ENCODE measurements around the gene TENM3. TPM values are rescaled to one million over a fixed set of nuclear protein-coding genes. Genes with fewer than 3 reads are reported as not detected.
"Not testable (repeated sequence)": the region's sequence is repeated elsewhere in the genome, so short reads cannot be mapped to it uniquely, and the experiment has no call there.

TENM3 gene
- total RNA-seq: not detected

GRCh38 chr4:182243204-182243603 is at the start of gene TENM3:
Gene TENM3, plus strand, starts transcription at chr4:182243402. Its CDS starts 80,619 bp downstream, at chr4:182324021.
- H3K27me3 Mint-ChIP-seq (ENCODE audit: low read depth); POLR2A ChIA-PET; H3K4me3 Mint-ChIP-seq; ATAC-seq; H3K36me3 Mint-ChIP-seq (ENCODE audit: low read depth); H3K4me1 Mint-ChIP-seq (ENCODE audit: low read depth); DNase-seq; H3K27ac Mint-ChIP-seq; CTCF ChIA-PET; H3K9me3 Mint-ChIP-seq (ENCODE audit: insufficient read depth): not testable (repeated sequence)

GRCh38 chr4:182194091-182194824 is 48.9 kb upstream of the TENM3 start:
- Mint-ChIP-seq H3K36me3 (ENCODE audit: low read depth) (no peaks in the 10 kb centered on the region), H3K27ac (no peak overlapping the region), H3K9me3 (ENCODE audit: insufficient read depth) (no peaks in the 10 kb centered on the region), H3K27me3 (ENCODE audit: low read depth) (no peaks in the 10 kb centered on the region), H3K4me3 (no peak overlapping the region), H3K4me1 (ENCODE audit: low read depth) (no peaks in the 10 kb centered on the region)
- ChIA-PET CTCF (no interaction called here), POLR2A (no interaction called here)
- DNase-seq: no peak
- no peak for ATAC-seq

DNA sequence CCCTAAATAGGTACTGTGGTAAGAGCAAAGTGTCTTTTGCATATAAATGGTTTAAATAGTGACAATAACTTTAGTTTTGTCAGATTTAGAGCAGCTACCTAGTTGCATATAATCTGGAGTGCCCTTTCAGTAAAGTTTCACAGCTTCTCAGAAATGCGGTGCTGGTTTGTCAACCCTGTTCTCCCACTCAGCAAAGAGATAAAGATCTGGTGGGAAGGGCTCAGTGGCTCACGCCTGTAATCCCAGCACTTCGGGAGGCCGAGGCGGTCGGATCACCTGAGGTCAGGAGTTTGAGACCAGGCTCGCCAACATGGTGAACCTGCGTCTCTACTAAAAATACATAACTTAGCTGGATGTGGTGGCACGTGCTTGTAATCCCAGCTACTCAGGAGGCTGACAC is 45.6 kb upstream of the TENM3 start:
- Mint-ChIP-seq H3K36me3 (ENCODE audit: low read depth) (no peaks in the 10 kb centered on the region), H3K9me3 (ENCODE audit: insufficient read depth) (no peaks in the 10 kb centered on the region), H3K27me3 (ENCODE audit: low read depth) (no peaks in the 10 kb centered on the region), H3K4me3 (no peak overlapping the region), H3K27ac (no peak overlapping the region), H3K4me1 (ENCODE audit: low read depth) (no peaks in the 10 kb centered on the region)
- CTCF ChIA-PET: no interaction called here
- POLR2A ChIA-PET: no interaction called here
- DNase-seq: no peak
- no peak for ATAC-seq

- ChIA-PET CTCF (no interaction called here), POLR2A (no interaction called here)
- ATAC-seq (no peak), DNase-seq (no peak)
- Mint-ChIP-seq H3K4me3 (no peak overlapping the region), H3K36me3 (ENCODE audit: low read depth) (no peaks in the 10 kb centered on the region), H3K4me1 (ENCODE audit: low read depth) (no peaks in the 10 kb centered on the region), H3K9me3 (ENCODE audit: insufficient read depth) (no peaks in the 10 kb centered on the region), H3K27me3 (ENCODE audit: low read depth) (no peaks in the 10 kb centered on the region), H3K27ac (no peak overlapping the region)
Measured at GRCh38 chr4:182201871-182202270, 41.3 kb upstream of the TENM3 start.

DNA sequence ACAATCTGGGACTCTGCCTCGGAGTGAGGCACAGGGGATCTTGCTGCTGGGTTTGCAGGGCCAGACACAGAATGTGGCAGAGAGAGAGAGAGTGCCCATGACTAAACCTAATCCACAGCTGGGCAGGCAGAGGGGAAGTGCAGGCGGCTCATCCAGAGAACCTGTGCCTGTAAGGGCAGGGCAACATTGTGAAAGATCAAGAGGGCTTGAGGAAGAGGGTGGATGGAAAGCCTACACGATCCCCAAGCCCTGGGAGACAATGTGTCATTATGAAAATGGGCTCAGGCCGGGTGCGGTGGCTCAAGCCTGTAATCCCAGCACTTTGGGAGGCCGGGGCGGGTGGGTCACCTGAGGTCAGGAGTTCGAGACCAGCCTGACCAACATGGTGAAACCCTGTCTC is 40.6 kb upstream of the TENM3 start:
- H3K4me1 Mint-ChIP-seq (ENCODE audit: low read depth): no peaks in the 10 kb centered on the region
- H3K9me3 Mint-ChIP-seq (ENCODE audit: insufficient read depth): no peaks in the 10 kb centered on the region
- DNase-seq (no peak), ATAC-seq (no peak)
- CTCF ChIA-PET: no interaction called here
- no peaks in the 10 kb centered on the region for H3K36me3 Mint-ChIP-seq (ENCODE audit: low read depth)
- H3K27me3 Mint-ChIP-seq (ENCODE audit: low read depth): no peaks in the 10 kb centered on the region
- POLR2A ChIA-PET: no interaction called here
- H3K4me3 Mint-ChIP-seq: no peak overlapping the region
- H3K27ac Mint-ChIP-seq: no peak overlapping the region

GRCh38 chr4:182203872-182204411 is 39.3 kb upstream of the TENM3 start:
- ChIA-PET POLR2A (no interaction called here), CTCF (no interaction called here)
- H3K4me1 Mint-ChIP-seq (ENCODE audit: low read depth): no peaks in the 10 kb centered on the region

DNA sequence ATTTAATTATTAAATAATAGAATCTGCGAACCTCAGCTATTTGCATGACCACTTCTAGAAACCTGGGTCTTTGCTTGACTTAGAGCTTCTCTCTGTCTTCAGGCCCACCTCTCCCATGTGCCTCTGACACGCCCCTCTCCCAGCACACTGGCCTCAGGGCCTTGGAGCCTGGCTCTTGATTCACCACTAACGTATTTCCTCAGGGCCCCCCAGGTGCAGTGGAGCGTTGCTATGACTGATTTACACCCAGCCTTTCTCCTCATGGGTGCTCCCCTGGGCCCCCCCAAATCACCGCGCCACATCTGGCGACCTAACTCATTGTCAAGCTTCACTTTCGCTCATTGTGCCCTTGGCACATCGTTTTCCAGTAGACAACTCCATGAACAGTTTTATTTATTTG is 37.9 kb upstream of the TENM3 start:
- Mint-ChIP-seq H3K27ac (no peak overlapping the region), H3K4me1 (ENCODE audit: low read depth) (no peaks in the 10 kb centered on the region), H3K27me3 (ENCODE audit: low read depth) (no peaks in the 10 kb centered on the region), H3K9me3 (ENCODE audit: insufficient read depth) (no peaks in the 10 kb centered on the region), H3K4me3 (no peak overlapping the region), H3K36me3 (ENCODE audit: low read depth) (no peaks in the 10 kb centered on the region)
- CTCF ChIA-PET: no interaction called here
- DNase-seq (no peak), ATAC-seq (no peak)
- POLR2A ChIA-PET: no interaction called here

More at GRCh38 chr4:182203872-182204411, 39.3 kb upstream of the TENM3 start:
- H3K36me3 Mint-ChIP-seq (ENCODE audit: low read depth): no peaks in the 10 kb centered on the region
- DNase-seq: no peak
- no peak overlapping the region for H3K27ac Mint-ChIP-seq
- H3K9me3 Mint-ChIP-seq (ENCODE audit: insufficient read depth): no peaks in the 10 kb centered on the region
- ATAC-seq: no peak
- H3K4me3 Mint-ChIP-seq: no peak overlapping the region
- H3K27me3 Mint-ChIP-seq (ENCODE audit: low read depth): no peaks in the 10 kb centered on the region

GRCh38 chr4:182206266-182206665 is 36.9 kb upstream of the TENM3 start:
- ChIA-PET CTCF (no interaction called here), POLR2A (no interaction called here)
- Mint-ChIP-seq H3K4me3 (no peak overlapping the region), H3K4me1 (ENCODE audit: low read depth) (no peaks in the 10 kb centered on the region), H3K27ac (no peak overlapping the region), H3K9me3 (ENCODE audit: insufficient read depth) (no peaks in the 10 kb centered on the region), H3K27me3 (ENCODE audit: low read depth) (no peaks in the 10 kb centered on the region), H3K36me3 (ENCODE audit: low read depth) (no peaks in the 10 kb centered on the region)
- no peak for DNase-seq
- no peak for ATAC-seq

DNA sequence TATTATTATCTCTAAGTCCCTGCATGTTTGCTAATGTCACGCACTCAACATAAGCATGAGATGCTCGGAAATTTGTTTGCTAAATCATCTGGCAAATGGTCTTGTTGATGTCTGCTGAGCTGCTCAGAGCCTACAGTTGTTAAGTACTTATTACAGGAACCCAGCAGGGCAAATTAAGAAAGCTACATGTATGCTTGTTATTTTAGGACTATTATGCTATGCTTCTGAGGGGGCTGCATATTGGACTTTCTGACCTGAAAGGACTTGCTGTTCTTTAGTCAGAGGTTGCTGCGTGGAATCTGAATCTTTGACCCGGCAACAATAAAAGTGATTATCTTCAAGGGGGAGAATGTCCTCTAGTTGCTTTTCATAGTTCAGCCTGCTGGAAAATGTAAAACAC is 36.3 kb upstream of the TENM3 start:
- H3K27me3 Mint-ChIP-seq (ENCODE audit: low read depth): no peaks in the 10 kb centered on the region
- no peaks in the 10 kb centered on the region for H3K4me1 Mint-ChIP-seq (ENCODE audit: low read depth)
- no peak overlapping the region for H3K27ac Mint-ChIP-seq
- no peak overlapping the region for H3K4me3 Mint-ChIP-seq
- no peaks in the 10 kb centered on the region for H3K9me3 Mint-ChIP-seq (ENCODE audit: insufficient read depth)
- POLR2A ChIA-PET: no interaction called here
- ATAC-seq (no peak), DNase-seq (no peak)
- CTCF ChIA-PET: no interaction called here
- H3K36me3 Mint-ChIP-seq (ENCODE audit: low read depth): no peaks in the 10 kb centered on the region

GRCh38 chr4:182207830-182208396 is 35.3 kb upstream of the TENM3 start:
- DNase-seq (no peak), ATAC-seq (no peak)
- Mint-ChIP-seq H3K4me3 (no peak overlapping the region), H3K4me1 (ENCODE audit: low read depth) (no peaks in the 10 kb centered on the region), H3K9me3 (ENCODE audit: insufficient read depth) (no peaks in the 10 kb centered on the region), H3K27me3 (ENCODE audit: low read depth) (no peaks in the 10 kb centered on the region), H3K27ac (no peak overlapping the region), H3K36me3 (ENCODE audit: low read depth) (no peaks in the 10 kb centered on the region)
- CTCF ChIA-PET: interaction anchor here (0.9 kb wide), 1 partner anchor 60 kb away, joined by 3 read pairs; no protein-coding TSS in a partner anchor
- POLR2A ChIA-PET: no interaction called here

DNA sequence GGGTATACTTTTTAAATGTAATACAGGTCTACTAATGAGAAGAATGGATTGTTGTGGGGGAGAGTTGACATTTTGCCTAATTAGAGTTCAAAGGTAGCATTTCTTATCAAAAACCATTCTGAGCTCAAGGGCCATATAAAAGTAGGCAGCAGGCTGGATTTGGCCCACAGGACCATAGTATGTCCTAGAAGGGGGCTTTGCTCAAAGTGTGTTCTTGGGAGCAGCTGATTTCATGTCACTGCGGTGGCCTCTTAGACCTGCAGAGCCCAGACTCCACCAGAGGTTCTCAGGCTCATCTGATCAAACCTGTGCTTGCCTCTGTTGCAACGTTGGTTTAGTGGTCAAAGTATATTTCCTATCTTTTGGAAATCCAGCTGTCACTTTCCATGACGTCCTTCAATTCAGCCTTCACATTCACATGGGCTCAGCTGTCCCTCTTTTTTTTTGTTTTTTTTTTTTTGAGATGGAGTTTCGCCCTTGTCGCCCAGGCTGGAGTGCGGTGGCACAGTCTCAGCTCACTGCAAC is 34.6 kb upstream of the TENM3 start:
- Mint-ChIP-seq H3K4me3 (no peak overlapping the region), H3K9me3 (ENCODE audit: insufficient read depth) (no peaks in the 10 kb centered on the region), H3K4me1 (ENCODE audit: low read depth) (no peaks in the 10 kb centered on the region), H3K36me3 (ENCODE audit: low read depth) (no peaks in the 10 kb centered on the region), H3K27ac (no peak overlapping the region), H3K27me3 (ENCODE audit: low read depth) (no peaks in the 10 kb centered on the region)
- ChIA-PET CTCF (no interaction called here), POLR2A (no interaction called here)
- ATAC-seq (no peak), DNase-seq (no peak)

GRCh38 chr4:182212211-182212761 is 30.9 kb upstream of the TENM3 start:
- no peaks in the 10 kb centered on the region for H3K9me3 Mint-ChIP-seq (ENCODE audit: insufficient read depth)
- ChIA-PET POLR2A (no interaction called here), CTCF (no interaction called here)
- H3K27ac Mint-ChIP-seq: no peak overlapping the region
- no peaks in the 10 kb centered on the region for H3K36me3 Mint-ChIP-seq (ENCODE audit: low read depth)
- H3K4me3 Mint-ChIP-seq: no peak overlapping the region
- ATAC-seq (no peak), DNase-seq (no peak)
- no peaks in the 10 kb centered on the region for H3K27me3 Mint-ChIP-seq (ENCODE audit: low read depth)
- no peaks in the 10 kb centered on the region for H3K4me1 Mint-ChIP-seq (ENCODE audit: low read depth)

All from activated CD8-positive, alpha-beta T cell treated with anti-CD3 and anti-CD28 coated beads, Interleukin-2, amount 10 ng/mL, durations not matched to agents 7 days and 5 days (primary cell).